BJ (cell line): Measurements from ENCODE around the gene ADAM21. TPM values are rescaled to one million over a fixed set of nuclear protein-coding genes. Genes with fewer than 3 reads are reported as not detected.

ENCODE experiments used
- polyA plus RNA-seq: library from polyadenylated mRNA; depleted of rRNA; stranded (reverse); fragments of >200 nt; gene quantifications from 2 replicates; pipeline ENCODE4 v1.2.3, GENCODE V29; 2011; rRNA removed
- small RNA-seq: library from RNA; depleted of rRNA; stranded (forward); fragments of <200 nt; gene quantifications from one replicate; pipeline ENCODE3, GENCODE V24; 2012; ENCODE audit warnings: low replicate concordance, low read depth; ENCODE audit not compliant: insufficient read length

Gene ADAM21
- polyA plus RNA-seq, 1 experiment, result 0.10 TPM

Small RNA genes lying within 50 kb of the gene (small RNA-seq; reads per million reads assigned to genes)
- not detected for gene RNU6-659P

Other genes with a start within 250 kb of the ADAM21 start
- gene COX16, start 92.5 kb upstream of the ADAM21 start, polyA plus RNA-seq, result 10.5 and 24.0 TPM in 2 replicates
- gene SYNJ2BP, start 35.1 kb upstream of the ADAM21 start, polyA plus RNA-seq, result 10.5 and 17.4 TPM in 2 replicates
- 0.04 and 0.13 TPM in 2 replicates for gene ADAM20, start 82.8 kb downstream of the ADAM21 start, polyA plus RNA-seq
- gene MED6, start 148.5 kb downstream of the ADAM21 start, polyA plus RNA-seq, result 15.4 and 27.6 TPM in 2 replicates
- gene TTC9, start 189.7 kb downstream of the ADAM21 start, polyA plus RNA-seq, result 0.25 and 0.32 TPM in 2 replicates